Activated T-cell treated with anti-CD3 and anti-CD28 coated beads, Interleukin-2, amount 50 U/mL, for 4 hours (primary cell): ENCODE results near the gene VTI1A. TPM values are rescaled to one million over a fixed set of nuclear protein-coding genes. Genes with fewer than 3 reads are reported as not detected.

Experiments
- ATAC-seq, 2 donors: fragments of 200-7000 bp; cut with Tn5 transposase; one replicate each; pipeline ENCODE4 v1.10.0; 2021
- DNase-seq: peaks from one replicate; pipeline ENCODE4 v3.0.0-alpha.2; 2020
- H3K27me3 Mint-ChIP-seq: one replicate; pipeline ENCODE4 v1.8.0; 2021; ENCODE audit warnings: low read depth, mixed read lengths
- H3K36me3 Mint-ChIP-seq: one replicate; pipeline ENCODE4 v1.8.0; 2022; ENCODE audit warnings: mixed read lengths; ENCODE audit not compliant: insufficient read depth
- H3K4me1 Mint-ChIP-seq: one replicate; pipeline ENCODE4 v1.8.0; 2021; ENCODE audit warnings: low read depth, mixed read lengths
- H3K4me3 Mint-ChIP-seq: one replicate; pipeline ENCODE4 v1.8.0; 2021; ENCODE audit warnings: mild to moderate bottlenecking, moderate library complexity, mixed read lengths
- H3K9me3 Mint-ChIP-seq: one replicate; pipeline ENCODE4 v1.8.0; 2021; ENCODE audit warnings: mixed read lengths
- total RNA-seq, 3 donors: library from RNA; stranded (reverse); gene quantifications; one replicate each; pipeline ENCODE4 v1.2.1, GENCODE V29; 2021

VTI1A gene
- total RNA-seq, 3 donors from 2014 or later, result 39.2 to 43.8 (median 42.9) TPM

DNA sequence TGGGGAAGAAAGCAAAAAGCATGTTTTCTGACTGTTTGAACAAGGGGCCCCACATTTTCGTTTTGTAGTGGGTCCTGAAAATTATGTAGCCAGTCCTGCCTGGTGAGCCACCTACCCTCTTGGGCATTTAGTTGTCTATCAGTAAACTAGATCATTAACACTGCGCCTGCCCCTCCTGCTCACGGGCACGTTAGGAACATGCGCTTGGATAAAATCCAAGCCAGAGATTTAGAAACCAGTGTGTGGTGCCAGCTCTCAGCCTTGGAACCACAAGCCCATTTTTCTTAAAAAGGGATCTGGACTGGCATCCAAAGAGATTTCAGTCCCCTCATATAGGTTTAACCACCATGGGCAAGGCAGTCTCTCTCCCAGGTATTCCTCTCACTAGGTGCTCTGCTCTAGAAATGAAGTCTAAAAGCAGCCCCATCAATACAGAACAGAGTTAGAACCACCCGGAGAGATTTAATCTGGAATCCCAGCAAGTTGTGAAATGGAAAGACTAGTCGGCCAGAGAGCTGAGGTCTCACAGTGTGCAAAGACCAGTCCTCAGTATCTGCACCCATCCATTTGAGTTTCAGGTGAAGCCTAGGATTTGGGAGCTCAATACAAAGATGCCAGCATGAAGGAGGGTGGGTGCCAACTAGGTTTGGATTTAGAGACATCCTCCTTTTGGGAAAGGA is 379.1 kb downstream of the VTI1A start:
- Mint-ChIP-seq H3K27me3 (no peaks in the 10 kb centered on the region), H3K36me3 (peaks cover 14% of the 10 kb centered on the region), H3K9me3 (no peaks in the 10 kb centered on the region), H3K4me1 (no peaks in the 10 kb centered on the region), H3K4me3 (no peak overlapping the region)
- ATAC-seq (no peak), DNase-seq (no peak)

GRCh38 chr10:112827086-112827485 is 380.1 kb downstream of the VTI1A start:
- ATAC-seq (no peak), DNase-seq (no peak)
- no peaks in the 10 kb centered on the region for H3K27me3 Mint-ChIP-seq
- H3K4me3 Mint-ChIP-seq, result no peak overlapping the region
- no peaks in the 10 kb centered on the region for H3K9me3 Mint-ChIP-seq
- peaks cover 7% of the 10 kb centered on the region for H3K36me3 Mint-ChIP-seq
- no peaks in the 10 kb centered on the region for H3K4me1 Mint-ChIP-seq

DNA sequence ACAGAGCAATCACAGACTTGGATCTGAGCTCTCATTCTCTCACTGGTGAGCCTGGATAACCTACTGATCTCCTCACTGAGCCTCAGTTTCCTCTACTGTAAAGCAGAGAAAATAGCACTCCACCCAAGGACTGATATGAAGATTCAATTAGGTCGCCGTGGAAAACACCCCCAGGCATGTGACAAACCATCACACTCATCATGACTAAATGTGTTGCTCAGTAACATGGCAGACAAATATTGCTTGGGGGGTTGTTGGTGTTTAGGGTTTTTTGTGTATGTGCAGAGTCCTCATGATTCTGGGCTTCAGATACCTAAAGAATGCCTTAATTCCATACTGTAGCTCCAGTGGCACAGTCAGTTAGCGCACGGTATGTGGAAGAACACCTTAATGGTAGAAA is 380.9 kb downstream of the VTI1A start:
- no peak for DNase-seq
- Mint-ChIP-seq H3K27me3 (no peaks in the 10 kb centered on the region), H3K4me3 (no peak overlapping the region), H3K36me3 (peaks cover 6% of the 10 kb centered on the region), H3K4me1 (no peaks in the 10 kb centered on the region), H3K9me3 (no peaks in the 10 kb centered on the region)
- ATAC-seq, result no peak

GRCh38 chr10:112831859-112832258 is 384.8 kb downstream of the VTI1A start:
- no peaks in the 10 kb centered on the region for H3K4me1 Mint-ChIP-seq
- H3K27me3 Mint-ChIP-seq, result no peaks in the 10 kb centered on the region
- H3K9me3 Mint-ChIP-seq, result no peaks in the 10 kb centered on the region
- peaks cover 6% of the 10 kb centered on the region for H3K36me3 Mint-ChIP-seq
- ATAC-seq, result no peak
- H3K4me3 Mint-ChIP-seq, result no peak overlapping the region
- DNase-seq, result no peak

- ATAC-seq (no peak), DNase-seq (no peak)
- no peak overlapping the region for H3K4me3 Mint-ChIP-seq
- no peaks in the 10 kb centered on the region for H3K4me1 Mint-ChIP-seq
- no peaks in the 10 kb centered on the region for H3K9me3 Mint-ChIP-seq
- peaks cover 6% of the 10 kb centered on the region for H3K36me3 Mint-ChIP-seq
- no peaks in the 10 kb centered on the region for H3K27me3 Mint-ChIP-seq
Observed at GRCh38 chr10:112832361-112832878, 385.4 kb downstream of the VTI1A start.

DNA sequence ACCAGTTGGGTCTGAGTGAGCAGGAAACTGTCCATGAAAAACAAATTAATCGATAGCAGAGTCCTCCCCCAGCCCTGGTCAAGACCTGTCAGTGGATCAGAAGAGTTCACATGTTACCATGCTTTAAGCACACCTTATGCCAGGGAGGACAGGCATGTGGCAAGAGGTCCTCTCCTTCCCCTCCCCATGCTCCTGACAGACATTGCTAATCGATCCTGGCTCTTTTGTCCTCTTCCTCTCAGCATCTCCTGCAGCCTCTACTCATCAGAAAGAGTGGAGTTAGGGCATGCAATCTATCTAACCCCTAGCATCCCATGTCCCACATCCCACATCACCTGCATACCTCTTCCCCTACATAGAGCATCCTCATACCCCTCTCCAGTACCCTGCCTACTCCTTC is 385.9 kb downstream of the VTI1A start:
- no peak for DNase-seq

DNA sequence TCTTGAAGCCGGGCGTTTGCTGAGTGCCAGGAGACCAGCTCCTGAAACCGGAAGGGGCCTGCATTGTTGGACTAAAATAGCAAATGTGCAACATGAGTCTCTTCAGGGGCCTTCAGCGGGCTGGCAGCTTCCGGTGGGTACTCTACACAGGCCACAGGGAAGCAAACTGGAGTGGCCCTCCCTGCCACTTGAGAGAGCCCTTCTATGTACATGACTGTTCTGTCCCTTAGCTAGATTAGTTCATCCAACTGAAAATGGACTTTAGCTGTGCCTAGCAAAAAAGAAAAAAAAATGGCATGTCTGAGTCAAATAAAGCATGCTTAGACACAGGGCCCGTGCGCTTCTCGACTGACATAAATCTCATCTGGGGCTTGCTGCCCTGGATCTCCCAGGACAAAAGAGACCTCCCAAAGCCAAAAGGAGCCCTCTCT is 387.8 kb downstream of the VTI1A start:
- no peak for DNase-seq
- H3K4me1 Mint-ChIP-seq, result no peaks in the 10 kb centered on the region
- no peak overlapping the region for H3K4me3 Mint-ChIP-seq
- no peaks in the 10 kb centered on the region for H3K27me3 Mint-ChIP-seq
- ATAC-seq, result no peak
- peaks cover 6% of the 10 kb centered on the region for H3K36me3 Mint-ChIP-seq
- no peaks in the 10 kb centered on the region for H3K9me3 Mint-ChIP-seq

More for the DNA sequence above, 385.9 kb downstream of the VTI1A start:
- no peak overlapping the region for H3K4me3 Mint-ChIP-seq
- no peaks in the 10 kb centered on the region for H3K4me1 Mint-ChIP-seq
- H3K27me3 Mint-ChIP-seq, result no peaks in the 10 kb centered on the region
- no peak for ATAC-seq
- no peaks in the 10 kb centered on the region for H3K9me3 Mint-ChIP-seq
- H3K36me3 Mint-ChIP-seq, result peaks cover 6% of the 10 kb centered on the region

DNA sequence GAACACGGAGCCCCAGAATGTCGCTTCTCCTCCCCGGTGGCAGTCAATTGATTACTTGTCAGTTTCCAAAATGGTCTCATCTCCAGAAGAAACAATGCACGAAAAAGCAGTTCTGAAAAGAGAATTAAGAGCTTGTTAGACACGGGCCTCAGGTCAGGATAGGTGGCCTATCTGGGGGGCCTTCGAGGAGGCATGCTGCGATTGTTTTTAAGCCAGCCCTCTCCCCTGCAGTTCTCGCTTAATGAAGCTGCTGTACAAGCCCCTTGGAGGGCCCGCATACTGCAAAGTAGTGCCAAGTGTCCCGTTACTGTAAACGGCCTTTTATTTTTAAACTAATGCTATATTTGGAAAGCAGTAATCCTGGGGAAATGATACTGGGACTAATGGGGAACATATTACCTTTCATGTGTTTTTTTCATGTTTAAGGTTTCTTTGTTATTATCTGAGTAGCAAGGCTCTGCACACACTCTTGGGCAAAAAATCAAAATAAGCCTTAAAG is 388.3 kb downstream of the VTI1A start:
- no peaks in the 10 kb centered on the region for H3K27me3 Mint-ChIP-seq
- peaks cover 6% of the 10 kb centered on the region for H3K36me3 Mint-ChIP-seq
- DNase-seq, result no peak
- ATAC-seq, result no peak
- peaks cover 3% of the 10 kb centered on the region for H3K9me3 Mint-ChIP-seq
- H3K4me3 Mint-ChIP-seq, result no peak overlapping the region
- H3K4me1 Mint-ChIP-seq, result no peaks in the 10 kb centered on the region

GRCh38 chr10:112835944-112836451 is 389.0 kb downstream of the VTI1A start:
- H3K9me3 Mint-ChIP-seq, result peaks cover 7% of the 10 kb centered on the region
- no peaks in the 10 kb centered on the region for H3K4me1 Mint-ChIP-seq
- ATAC-seq (no peak), DNase-seq (no peak)
- H3K4me3 Mint-ChIP-seq, result no peak overlapping the region
- peaks cover 6% of the 10 kb centered on the region for H3K36me3 Mint-ChIP-seq
- H3K27me3 Mint-ChIP-seq, result no peaks in the 10 kb centered on the region

DNA sequence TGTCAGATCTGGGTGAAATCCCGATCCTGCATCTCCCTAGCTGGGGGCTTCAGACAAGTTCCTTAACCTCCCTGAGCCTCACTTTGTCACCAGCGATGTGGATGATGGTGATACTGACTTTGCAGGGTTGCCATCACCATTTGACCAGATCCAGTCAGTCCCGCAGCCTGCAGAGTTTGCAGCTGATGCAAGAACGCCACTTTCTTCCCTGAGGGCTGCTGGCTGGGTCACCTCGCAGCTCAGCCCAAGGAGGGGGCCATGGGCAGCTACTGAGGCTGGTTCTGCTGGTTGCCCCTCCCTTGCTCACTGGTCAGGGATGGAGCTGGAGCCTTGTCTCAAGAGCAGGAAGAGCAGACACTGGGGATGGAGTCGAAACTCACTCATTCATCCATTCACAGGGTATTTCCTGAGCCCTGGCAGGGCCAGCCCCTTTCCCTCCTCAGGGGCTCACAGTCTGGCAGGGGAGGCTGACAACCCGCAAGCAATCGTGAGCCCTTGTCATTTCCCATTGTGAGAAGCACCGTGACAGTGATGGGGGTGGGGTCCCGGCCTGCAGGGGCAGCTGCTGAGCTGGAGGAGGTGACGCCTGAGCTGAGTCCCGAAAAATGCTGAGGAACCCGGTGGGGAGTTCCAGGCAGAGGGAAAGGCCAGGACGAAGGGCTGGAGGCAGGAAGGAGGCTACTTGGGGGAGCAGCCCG is 391.9 kb downstream of the VTI1A start:
- H3K4me1 Mint-ChIP-seq, result no peaks in the 10 kb centered on the region
- peaks cover 7% of the 10 kb centered on the region for H3K9me3 Mint-ChIP-seq
- no peaks in the 10 kb centered on the region for H3K36me3 Mint-ChIP-seq
- ATAC-seq (no peak), DNase-seq (no peak)
- no peaks in the 10 kb centered on the region for H3K27me3 Mint-ChIP-seq
- no peak overlapping the region for H3K4me3 Mint-ChIP-seq

- H3K27me3 Mint-ChIP-seq, result no peaks in the 10 kb centered on the region
- no peak for DNase-seq
Observed at GRCh38 chr10:112839928-112840654, 393.1 kb downstream of the VTI1A start.

DNA sequence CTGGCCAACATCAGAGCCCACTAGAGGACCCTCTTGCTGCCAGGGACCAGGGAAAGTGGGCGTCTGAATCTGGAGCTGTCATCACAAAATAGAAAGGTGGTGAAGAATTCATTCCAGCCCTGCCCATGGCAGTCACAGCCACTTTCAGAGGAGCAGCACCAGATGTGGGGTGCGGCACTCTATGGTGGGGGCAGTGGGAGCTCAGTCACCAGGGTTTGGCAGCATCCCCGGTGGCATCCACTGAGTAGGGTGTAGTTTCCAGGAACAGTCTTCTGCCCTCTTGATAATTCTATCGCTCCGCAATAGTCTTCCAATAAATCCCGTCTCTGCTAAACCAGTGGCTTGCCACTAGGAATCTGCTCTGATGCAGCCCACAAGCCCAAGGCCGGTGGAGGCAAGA is 394.5 kb downstream of the VTI1A start:
- H3K27me3 Mint-ChIP-seq, result no peaks in the 10 kb centered on the region
- H3K4me3 Mint-ChIP-seq, result no peak overlapping the region
- H3K4me1 Mint-ChIP-seq, result no peaks in the 10 kb centered on the region
- H3K9me3 Mint-ChIP-seq, result peaks cover 7% of the 10 kb centered on the region
- no peak for ATAC-seq
- no peaks in the 10 kb centered on the region for H3K36me3 Mint-ChIP-seq
- no peak for DNase-seq

More at GRCh38 chr10:112839928-112840654, 393.1 kb downstream of the VTI1A start:
- peaks cover 7% of the 10 kb centered on the region for H3K9me3 Mint-ChIP-seq
- no peak for ATAC-seq
- no peaks in the 10 kb centered on the region for H3K4me1 Mint-ChIP-seq
- no peaks in the 10 kb centered on the region for H3K36me3 Mint-ChIP-seq
- no peak overlapping the region for H3K4me3 Mint-ChIP-seq

GRCh38 chr10:112842832-112843360 is 395.9 kb downstream of the VTI1A start:
- no peak for ATAC-seq
- no peaks in the 10 kb centered on the region for H3K4me1 Mint-ChIP-seq
- H3K4me3 Mint-ChIP-seq, result no peak overlapping the region
- H3K9me3 Mint-ChIP-seq, result peaks cover 16% of the 10 kb centered on the region
- no peak for DNase-seq
- H3K36me3 Mint-ChIP-seq, result peaks cover 6% of the 10 kb centered on the region
- no peaks in the 10 kb centered on the region for H3K27me3 Mint-ChIP-seq

- ATAC-seq, result no peak
- no peak for DNase-seq
- H3K4me1 Mint-ChIP-seq, result no peaks in the 10 kb centered on the region
- H3K36me3 Mint-ChIP-seq, result peaks cover 7% of the 10 kb centered on the region
- peaks cover 23% of the 10 kb centered on the region for H3K9me3 Mint-ChIP-seq
- no peak overlapping the region for H3K4me3 Mint-ChIP-seq
- no peaks in the 10 kb centered on the region for H3K27me3 Mint-ChIP-seq
Observed at GRCh38 chr10:112843623-112844022, 396.6 kb downstream of the VTI1A start.
